Esophagus squamous epithelium (tissue), 5 donors: ENCODE results near the gene UBE2O. TPM values are rescaled to one million over a fixed set of nuclear protein-coding genes. Genes with fewer than 3 reads are reported as not detected.

Source experiments
- DNase-seq: peaks from one replicate; lab custom pipeline; 2025; lab: John Stamatoyannopoulos, UW
- H3K27ac ChIP-seq, 4 donors: fragments of 200-600 bp; sonication (generic); one replicate each; pipeline ENCODE4 v1.5.1; 2016 to 2019; ENCODE audit warnings: mild to moderate bottlenecking in 1 of 4
- H3K27me3 ChIP-seq, 4 donors: fragments of 200-600 bp; sonication (generic); 1 replicate in 3 of 4; 2 replicates in 1 of 4; pipeline versions ENCODE4 v1.5.1 to v1.6.0; 2017 to 2021; ENCODE audit warnings: antibody characterized with exemption in 1 of 4
- H3K36me3 ChIP-seq, 3 donors: fragments of 200-600 bp; sonication (generic); one replicate each; pipeline ENCODE4 v1.5.1; 2016 to 2019
- H3K4me1 ChIP-seq, 3 donors: fragments of 200-600 bp; sonication (generic); one replicate each; pipeline ENCODE4 v1.5.1; 2017 to 2019
- H3K4me3 ChIP-seq, 4 donors: fragments of 200-600 bp; sonication (generic); 1 replicate in 3 of 4; 2 replicates in 1 of 4; pipeline ENCODE4 v1.5.1; 2016 to 2019; ENCODE audit warnings: mild to moderate bottlenecking in 2 of 4, moderate library complexity in 1 of 4
- H3K9me3 ChIP-seq, 3 donors: fragments of 200-600 bp; sonication (generic); one replicate each; pipeline ENCODE4 v1.5.1; 2016 to 2019
- CTCF ChIP-seq, 6 experiments: fragments of 450-650 bp in 4 of 6; fragments of 200-600 bp in 2 of 6; sonication (generic) in 2 of 6; IDR thresholded peaks; one replicate each; pipeline ENCODE4 v1.5.1; 2016 to 2019; ENCODE audit warnings: antibody characterized with exemption in 6 of 6, mild to moderate bottlenecking in 4 of 6, moderate library complexity in 4 of 6
- POLR2A ChIP-seq, 4 donors: fragments of 450-650 bp; IDR thresholded peaks; one replicate each; pipeline ENCODE4 v1.6.1; 2017; ENCODE audit warnings: antibody characterized with exemption in 4 of 4, mild to moderate bottlenecking in 4 of 4, moderate library complexity in 3 of 4
- WGBS, 2 donors: methylation state at CpG; one replicate each; pipeline ENCODE4 v1.1.5; 2018; 5-methylcytosine and 5-hydroxymethylcytosine counted together
- intact Hi-C: fragments of 100-400 bp; cut with DNase I; formaldehyde crosslinking; loops from one replicate; pipeline ENCODE4 v1.15.0; 2022
- total RNA-seq, 4 donors: library from RNA; depleted of rRNA; stranded (reverse); fragments of >200 nt; gene quantifications; one replicate each; pipeline ENCODE4 v1.1.0, GENCODE V29; 2016
- donor health status: DM: yes; HTN: yes; CAD: no.

Gene UBE2O
- total RNA-seq, result 10 to 100 TPM; 11.9 to 19.8 (median 16.3) TPM

- H3K9me3 ChIP-seq, result no peaks in the 10 kb centered on the region
- 0 to 2% methylated on average over 4 to 16 of the region's 101 CpGs for WGBS, 2 donors
- no peaks in the 10 kb centered on the region for H3K36me3 ChIP-seq
- peak within 1 kb of the TSS; percentile 59 to 86 (median 78) for H3K27ac ChIP-seq
- H3K27me3 ChIP-seq, result no peaks in the 10 kb centered on the region
- peak in 5 of 6 experiments; percentile 19 to 51 (median 41) for TF ChIP-seq CTCF (IDR thresholded peaks at IDR 0.05)
- peak in 2 of 4 donors; percentile 23 to 64 for TF ChIP-seq POLR2A (IDR thresholded peaks at IDR 0.05)
- H3K4me1 ChIP-seq, result peaks cover 10 to 29% (median 13%) of the 10 kb centered on the region in 3 donors
- peak within 1 kb of the TSS; percentile 65 to 91 (median 89) for H3K4me3 ChIP-seq
- intact Hi-C loops, result no loop called here
- peak; percentile 54 for DNase-seq
Observed at GRCh38 chr17:76452660-76453430, at the start of gene UBE2O. Gene UBE2O, minus strand, starts transcription at chr17:76453152. Its CDS starts 11 bp downstream, at chr17:76453141.

GRCh38 chr17:76501827-76502307 is 48.9 kb upstream of the UBE2O start:
- Histone ChIP-seq H3K27ac (peak overlapping the region; percentile 84 to 94 (median 91)), H3K4me1 (peaks cover 14 to 63% (median 36%) of the 10 kb centered on the region in 3 donors), H3K27me3 (peaks cover 0 to 4% (median 0%) of the 10 kb centered on the region in 4 donors), H3K9me3 (no peaks in the 10 kb centered on the region), H3K4me3 (peak overlapping the region; percentile 64 to 95 (median 84)), H3K36me3 (no peaks in the 10 kb centered on the region)
- TF ChIP-seq CTCF (IDR thresholded peaks at IDR 0.05) (no peak), POLR2A (IDR thresholded peaks at IDR 0.05) (no peak)
- WGBS, 2 donors, result 59 to 70% methylated on average over 5 to 6 of the region's 11 CpGs
- intact Hi-C loops, result loop anchor here (10.0 kb wide), 1 partner anchor 97 kb away; no protein-coding TSS in a partner anchor
- no peak for DNase-seq

GRCh38 chr17:76501018-76501826 is 48.3 kb upstream of the UBE2O start, which contains the start of gene RHBDF2:
Gene RHBDF2, minus strand, starts transcription at chr17:76501423. Its CDS starts 19,899 bp downstream, at chr17:76481524.
- H3K27me3 ChIP-seq, result no peaks in the 10 kb centered on the region
- H3K4me1 ChIP-seq, result peaks cover 14 to 64% (median 33%) of the 10 kb centered on the region in 3 donors
- H3K27ac ChIP-seq, result peak within 1 kb of the TSS; percentile 84 to 94 (median 91)
- 2 to 6% methylated on average over 3 to 8 of the region's 72 CpGs for WGBS, 2 donors
- DNase-seq, result no peak
- H3K9me3 ChIP-seq, result no peaks in the 10 kb centered on the region
- TF ChIP-seq CTCF (IDR thresholded peaks at IDR 0.05), result peak in 2 of 6 experiments; percentile 11 to 14
- TF ChIP-seq POLR2A (IDR thresholded peaks at IDR 0.05), result peak in 3 of 4 donors; percentile 42 to 97 (median 90)
- peak within 1 kb of the TSS; percentile 64 to 95 (median 84) for H3K4me3 ChIP-seq
- intact Hi-C loops, result loop anchor here (10.0 kb wide), 1 partner anchor 96 kb away; no protein-coding TSS in a partner anchor
- H3K36me3 ChIP-seq, result no peaks in the 10 kb centered on the region

GRCh38 chr17:76500747-76501017 is 47.7 kb upstream of the UBE2O start:
- TF ChIP-seq POLR2A (IDR thresholded peaks at IDR 0.05), result no peak
- TF ChIP-seq CTCF (IDR thresholded peaks at IDR 0.05), result no peak
- Histone ChIP-seq H3K9me3 (no peaks in the 10 kb centered on the region), H3K4me3 (peak overlapping the region; percentile 64 to 95 (median 84)), H3K27me3 (no peaks in the 10 kb centered on the region), H3K27ac (peak overlapping the region; percentile 84 to 94 (median 91)), H3K4me1 (peaks cover 14 to 67% (median 33%) of the 10 kb centered on the region in 3 donors), H3K36me3 (no peaks in the 10 kb centered on the region)
- DNase-seq, result no peak
- intact Hi-C loops, result loop anchor here (10.0 kb wide), 1 partner anchor 96 kb away; no protein-coding TSS in a partner anchor
- WGBS, 2 donors, result 7 to 17% methylated on average over 3 to 8 of the region's 10 CpGs
